MCF 10A (cell line): ENCODE data around the gene PDGFD. TPM values are rescaled to one million over a fixed set of nuclear protein-coding genes. Genes with fewer than 3 reads are reported as not detected.

Experiments used
- BruUV-seq: library from RNA; stranded (reverse); fragments of 400-500 nt; replicated peaks from 2 replicates; lab custom pipeline; 2021; lab: Mats Ljungman, UMichigan
- CTCF ChIA-PET: fragments of 300-600 bp; sonication (Branson Sonifier 250); formaldehyde crosslinking; extraction: SDS; loops from one replicate; lab custom pipeline; 2021; ENCODE audit warnings: antibody characterized with exemption, inconsistent platforms; lab: Yijun Ruan, JAX
- POLR2A ChIA-PET: fragments of 300-600, 350-650 bp; sonication (Branson Sonifier 250); formaldehyde crosslinking; extraction: SDS; loops from one replicate; lab custom pipeline; 2020; ENCODE audit warnings: antibody characterized with exemption, inconsistent platforms; lab: Yijun Ruan, JAX
- DNase-seq: peaks from one replicate; pipeline ENCODE4 v3.0.0-alpha.2; 2018; ENCODE audit not compliant: unreplicated experiment
- H3K27ac Mint-ChIP-seq: one replicate; pipeline ENCODE4 v1.8.0; 2022; ENCODE audit warnings: mild to moderate bottlenecking, low read depth, mixed read lengths; ENCODE audit not compliant: unreplicated experiment
- H3K27me3 Mint-ChIP-seq: one replicate; pipeline ENCODE4 v1.8.0; 2022; ENCODE audit warnings: mixed read lengths; ENCODE audit not compliant: insufficient read depth, unreplicated experiment
- H3K36me3 Mint-ChIP-seq: one replicate; pipeline ENCODE4 v1.8.0; 2022; ENCODE audit warnings: mild to moderate bottlenecking, moderate library complexity, mixed read lengths; ENCODE audit not compliant: insufficient read depth, unreplicated experiment
- H3K4me1 Mint-ChIP-seq: one replicate; pipeline ENCODE4 v1.8.0; 2022; ENCODE audit warnings: mixed read lengths; ENCODE audit not compliant: insufficient read depth, unreplicated experiment
- H3K4me3 Mint-ChIP-seq: one replicate; pipeline ENCODE4 v1.8.0; 2022; ENCODE audit warnings: mild to moderate bottlenecking, moderate library complexity, mixed read lengths; ENCODE audit not compliant: unreplicated experiment
- H3K9me3 Mint-ChIP-seq: one replicate; pipeline ENCODE4 v1.8.0; 2022; ENCODE audit warnings: mixed read lengths; ENCODE audit not compliant: unreplicated experiment
- CTCF ChIP-seq: fragments of 200-600 bp; IDR thresholded peaks from one replicate; pipeline ENCODE4 v1.8.0; 2022; ENCODE audit warnings: antibody characterized with exemption, mild to moderate bottlenecking; ENCODE audit not compliant: unreplicated experiment
- intact Hi-C: fragments of 100-400 bp; cut with micrococcal nuclease; formaldehyde crosslinking; loops from 2 replicates; pipeline ENCODE4 v1.14.1; 2022
- total RNA-seq: library from RNA; stranded (reverse); gene quantifications from 2 replicates; pipeline ENCODE4 v1.2.3, GENCODE V29; 2022

Gene PDGFD
- total RNA-seq, 1 experiment from 2014 or later: 0.61 TPM

DNA sequence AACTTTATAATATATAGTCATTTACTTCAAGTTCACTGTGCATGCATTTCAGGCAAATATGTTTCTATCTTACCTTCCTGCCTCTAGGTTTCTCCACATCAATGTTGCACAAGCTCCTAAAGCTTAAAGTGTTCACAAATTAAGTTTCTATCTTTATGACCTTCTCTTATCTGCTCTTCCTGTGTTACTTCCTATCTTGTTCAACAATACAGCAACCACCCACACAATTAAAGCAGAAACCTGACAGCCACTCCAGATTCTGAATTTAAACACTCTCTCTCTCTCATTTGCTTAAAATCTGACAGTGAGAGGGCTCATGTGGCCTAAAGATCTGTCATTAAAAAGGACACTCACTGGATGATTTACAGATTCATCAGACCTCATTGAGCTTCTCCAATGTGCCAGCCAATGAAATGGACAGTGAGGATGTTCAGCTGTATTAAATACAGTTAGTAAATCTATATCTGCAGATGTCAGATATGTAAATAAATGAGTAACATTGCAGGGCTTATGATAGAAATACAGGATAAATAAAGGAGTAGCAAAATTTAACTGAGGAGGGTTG lies 10.9 kb downstream of the PDGFD start:
- Mint-ChIP-seq H3K9me3 (peaks cover 11% of the 10 kb centered on the region), H3K27ac (no peak overlapping the region), H3K36me3 (no peaks in the 10 kb centered on the region), H3K4me1 (no peaks in the 10 kb centered on the region), H3K27me3 (no peaks in the 10 kb centered on the region), H3K4me3 (no peak overlapping the region)
- ChIA-PET POLR2A (interaction anchor here (0.6 to 1.0 kb wide), 2 partner anchors 11 to 136 kb away, joined by 4 read pairs; partner anchors contain the start of gene PDGFD), CTCF (interaction anchor here (0.7 to 3.4 kb wide), 3 partner anchors 10 to 471 kb away, joined by 3 to 12 read pairs (median 3); partner anchors contain the start of gene PDGFD)
- no TSS peak for BruUV-seq
- no peak for TF ChIP-seq CTCF
- no peak for DNase-seq
- intact Hi-C loops: loop anchor here (5.0 kb wide), 1 partner anchor 1709 kb away; no protein-coding TSS in a partner anchor

GRCh38 chr11:104151404-104152204 lies 12.3 kb downstream of the PDGFD start:
- peak; percentile 43 for DNase-seq
- H3K27ac Mint-ChIP-seq: no peak overlapping the region
- H3K4me3 Mint-ChIP-seq: no peak overlapping the region
- intact Hi-C loops: loop anchor here (1.0 to 5.0 kb wide), 3 partner anchors 224 to 1711 kb away; no protein-coding TSS in a partner anchor
- BruUV-seq: no TSS peak
- ChIA-PET CTCF (interaction anchor here (0.7 to 3.4 kb wide), 10 partner anchors 9 to 1839 kb away, joined by 3 to 12 read pairs (median 4); partner anchors contain the start of gene PDGFD), POLR2A (interaction anchor here (0.6 to 1.6 kb wide), 4 partner anchors 78 to 226 kb away, joined by 3 to 6 read pairs (median 3); no protein-coding TSS in a partner anchor)
- peak; percentile 51 for TF ChIP-seq CTCF
- H3K9me3 Mint-ChIP-seq: peaks cover 11% of the 10 kb centered on the region
- H3K27me3 Mint-ChIP-seq: no peaks in the 10 kb centered on the region
- H3K4me1 Mint-ChIP-seq: no peaks in the 10 kb centered on the region
- H3K36me3 Mint-ChIP-seq: no peaks in the 10 kb centered on the region

GRCh38 chr11:104148706-104149105 lies 15.2 kb downstream of the PDGFD start:
- ChIA-PET CTCF (interaction anchor here (0.6 to 3.0 kb wide), 10 partner anchors 12 to 466 kb away, joined by 3 to 18 read pairs (median 4); partner anchors contain the start of gene PDGFD), POLR2A (interaction anchor here (0.6 to 2.7 kb wide), 17 partner anchors 10 to 467 kb away, joined by 3 to 16 read pairs (median 5); partner anchors contain the start of gene PDGFD)
- Mint-ChIP-seq H3K9me3 (peaks cover 11% of the 10 kb centered on the region), H3K27me3 (no peaks in the 10 kb centered on the region), H3K4me3 (no peak overlapping the region), H3K27ac (no peak overlapping the region), H3K4me1 (no peaks in the 10 kb centered on the region), H3K36me3 (no peaks in the 10 kb centered on the region)
- TF ChIP-seq CTCF: no peak
- intact Hi-C loops: no loop called here
- no TSS peak for BruUV-seq
- DNase-seq: no peak
